H1 (cell line): ENCODE results near the gene PROSER3. TPM values are rescaled to one million over a fixed set of nuclear protein-coding genes. Genes with fewer than 3 reads are reported as not detected.

Experiments
- EGR1 ChIP-seq: IDR thresholded peaks from 2 replicates; pipeline ENCODE4 v1.6.1; 2011; ENCODE audit warnings: low read depth, low read length, borderline replicate concordance
- EZH2 ChIP-seq: fragments of 200-600 bp; sonication (generic); IDR thresholded peaks from 2 replicates; pipeline ENCODE4 v1.7.1; 2012; ENCODE audit warnings: low read depth, mild to moderate bottlenecking, moderate library complexity, low read length, inconsistent platforms; ENCODE audit not compliant: severe bottlenecking
- JUND ChIP-seq: IDR thresholded peaks from 2 replicates; pipeline ENCODE4 v1.6.1; 2011; ENCODE audit warnings: mild to moderate bottlenecking, improper control_type of control experiment, low read length
- KDM4A ChIP-seq: IDR thresholded peaks from one replicate; pipeline ENCODE4 v1.7.1; 2012; ENCODE audit warnings: low read depth, mild to moderate bottlenecking, moderate library complexity, low read length, inconsistent platforms; ENCODE audit not compliant: severe bottlenecking
- KDM5A ChIP-seq: fragments of 200-600 bp; IDR thresholded peaks from 2 replicates; pipeline ENCODE4 v1.7.1; 2012; ENCODE audit warnings: mild to moderate bottlenecking, low read length, inconsistent platforms, mixed read lengths
- MAFK ChIP-seq: IDR thresholded peaks from 2 replicates; pipeline ENCODE4 v1.6.1; 2012; ENCODE audit warnings: low read depth, mild to moderate bottlenecking, improper control_type of control experiment, low read length
- MAX ChIP-seq: IDR thresholded peaks from 2 replicates; pipeline ENCODE4 v1.6.1; 2012; ENCODE audit warnings: inconsistent platforms
- PHF8 ChIP-seq: fragments of 200-600 bp; sonication (generic); conservative IDR thresholded peaks from 2 replicates; pipeline ENCODE4 v1.7.1; 2012; ENCODE audit warnings: low read depth, mild to moderate bottlenecking, inconsistent platforms, low read length, moderate library complexity
- RBBP5 ChIP-seq: IDR thresholded peaks from 2 replicates; pipeline ENCODE4 v1.7.1; 2012; ENCODE audit warnings: low read depth, mild to moderate bottlenecking, inconsistent platforms, low read length, moderate library complexity, borderline replicate concordance
- RFX5 ChIP-seq: IDR thresholded peaks from 2 replicates; pipeline ENCODE4 v1.6.1; 2011; ENCODE audit warnings: low read depth, low read length, improper control_type of control experiment, borderline replicate concordance
- RNF2 ChIP-seq: fragments of 200-900, 300-1000 bp; sonication (generic); IDR thresholded peaks from 2 replicates; pipeline ENCODE4 v1.7.1; 2016; ENCODE audit warnings: borderline replicate concordance, low read depth, mild to moderate bottlenecking, antibody characterized with exemption, low read length; ENCODE audit not compliant: poor library complexity, severe bottlenecking; ENCODE audit errors: missing control alignments
- SAP30 ChIP-seq: fragments of 300-600 bp; sonication (generic); IDR thresholded peaks from 2 replicates; pipeline ENCODE4 v1.7.1; 2012; ENCODE audit warnings: low read length, moderate library complexity, mild to moderate bottlenecking, inconsistent platforms; ENCODE audit not compliant: insufficient read depth, insufficient replicate concordance
- SIX5 ChIP-seq: IDR thresholded peaks from 2 replicates; pipeline ENCODE4 v1.6.1; 2011; ENCODE audit warnings: mild to moderate bottlenecking, low read depth, low read length
- SRF ChIP-seq: IDR thresholded peaks from 2 replicates; pipeline ENCODE4 v1.6.1; 2011; ENCODE audit warnings: mild to moderate bottlenecking, low read depth, low read length, moderate library complexity
- SUZ12 ChIP-seq: fragments of 200-600 bp; sonication (generic); IDR thresholded peaks from 2 replicates; pipeline ENCODE4 v1.6.1; 2012; ENCODE audit warnings: mild to moderate bottlenecking, inconsistent platforms, low read length, moderate library complexity, mixed read lengths
- TAF1 ChIP-seq: IDR thresholded peaks from 2 replicates; pipeline ENCODE4 v1.6.1; 2011; ENCODE audit warnings: mild to moderate bottlenecking, low read depth, low read length
- TCF12 ChIP-seq: IDR thresholded peaks from 2 replicates; pipeline ENCODE4 v1.6.1; 2011; ENCODE audit warnings: low read depth, mild to moderate bottlenecking, low read length
- YY1 ChIP-seq: IDR thresholded peaks from 2 replicates; pipeline ENCODE4 v1.6.1; 2011; ENCODE audit warnings: low read depth, mild to moderate bottlenecking, low read length
- polyA plus RNA-seq, 7 experiments: library from polyadenylated mRNA; depleted of rRNA in 3 of 7; stranded (reverse) in 5 of 7; unstranded in 2 of 7; fragments of >200 nt in 5 of 7; fragments of 200-250 nt in 2 of 7; gene quantifications; 1 replicate in 5 of 7; 2 replicates in 1 of 7; 4 replicates in 1 of 7; pipeline versions ENCODE4 v1.2.1 to v1.2.3, GENCODE V29; 2011 to 2013; ENCODE audit warnings: missing spikeins in 2 of 7, mixed read lengths in 2 of 7
- total RNA-seq: library from RNA; stranded (reverse); fragmentation: NEBNext Ultra II Directional; extraction: Animal tissue kit (Norgen Biotek cat#: 25700); gene quantifications from 2 replicates; pipeline ENCODE4 v1.2.1, GENCODE V29; 2021
- TF ChIP-seq, protein P1 (sequence below): IDR thresholded peaks from 2 replicates; pipeline ENCODE4 v1.6.1; 2012; ENCODE audit warnings: low read length, inconsistent platforms

The PROSER3 gene
- total and polyA plus RNA-seq, 2 of the 8 experiments (the other 6 are each of a cell fraction or from before 2014, with no cell fraction given): 17.8 to 28.9 TPM

DNA sequence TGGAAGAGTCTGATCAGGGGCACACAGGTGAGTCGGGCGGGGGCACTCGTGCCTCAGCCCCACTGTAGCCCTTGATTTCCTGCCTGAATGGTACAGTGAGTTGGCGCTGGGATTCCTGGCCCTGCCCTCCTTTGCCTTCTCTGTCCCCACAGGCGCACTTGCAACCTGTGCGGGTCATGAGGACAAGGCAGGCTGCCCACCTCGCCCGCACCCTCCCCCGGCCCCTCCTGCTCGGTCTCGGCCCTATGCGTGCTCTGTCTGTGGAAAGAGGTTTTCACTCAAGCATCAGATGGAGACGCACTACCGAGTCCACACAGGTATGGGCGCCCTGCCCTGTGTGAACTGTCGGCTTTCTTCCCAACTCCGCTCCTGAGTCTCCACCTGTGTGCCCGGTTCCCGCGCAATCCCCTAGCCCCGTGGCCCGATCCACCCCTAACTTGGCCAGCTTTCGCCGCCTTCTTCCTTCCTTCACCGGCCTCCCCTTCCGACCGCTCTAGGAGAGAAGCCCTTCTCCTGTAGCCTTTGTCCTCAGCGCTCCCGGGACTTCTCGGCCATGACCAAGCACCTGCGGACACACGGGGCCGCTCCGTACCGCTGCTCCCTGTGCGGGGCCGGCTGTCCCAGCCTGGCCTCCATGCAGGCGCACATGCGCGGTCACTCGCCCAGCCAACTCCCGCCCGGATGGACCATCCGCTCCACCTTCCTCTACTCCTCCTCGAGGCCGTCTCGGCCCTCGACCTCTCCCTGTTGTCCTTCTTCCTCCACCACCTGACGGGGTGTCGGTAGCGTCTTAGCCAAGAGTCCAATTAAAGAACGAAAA, 41.8 kb upstream of the PROSER3 start (continued):
- TF ChIP-seq PHF8: 0 out of 2 replicates have a peak, but pooled peaks have one; percentile 19
- TF ChIP-seq YY1: no peak; the same call in 1 of the 2 replicates
- TF ChIP-seq RBBP5: 0 out of 2 replicates have a peak, but pooled peaks have one; percentile 18
- no peak for TF ChIP-seq SRF
- TF ChIP-seq KDM5A: no peak
- no peak for TF ChIP-seq EGR1
- TF ChIP-seq JUND: no peak
- TF ChIP-seq TAF1: 0 out of 2 replicates have a peak, but pooled peaks have one; percentile 12
- TF ChIP-seq SAP30: no peak
- no peak for TF ChIP-seq SIX5
- peak; percentile 87 for TF ChIP-seq MAX
- TF ChIP-seq RNF2: peak; percentile 21
- peak; percentile 30 for TF ChIP-seq KDM4A
- no peak for TF ChIP-seq SUZ12
- TF ChIP-seq TCF12: no peak
- no peak for TF ChIP-seq MAFK
- TF ChIP-seq EZH2: no peak
- TF ChIP-seq, protein P1, sequence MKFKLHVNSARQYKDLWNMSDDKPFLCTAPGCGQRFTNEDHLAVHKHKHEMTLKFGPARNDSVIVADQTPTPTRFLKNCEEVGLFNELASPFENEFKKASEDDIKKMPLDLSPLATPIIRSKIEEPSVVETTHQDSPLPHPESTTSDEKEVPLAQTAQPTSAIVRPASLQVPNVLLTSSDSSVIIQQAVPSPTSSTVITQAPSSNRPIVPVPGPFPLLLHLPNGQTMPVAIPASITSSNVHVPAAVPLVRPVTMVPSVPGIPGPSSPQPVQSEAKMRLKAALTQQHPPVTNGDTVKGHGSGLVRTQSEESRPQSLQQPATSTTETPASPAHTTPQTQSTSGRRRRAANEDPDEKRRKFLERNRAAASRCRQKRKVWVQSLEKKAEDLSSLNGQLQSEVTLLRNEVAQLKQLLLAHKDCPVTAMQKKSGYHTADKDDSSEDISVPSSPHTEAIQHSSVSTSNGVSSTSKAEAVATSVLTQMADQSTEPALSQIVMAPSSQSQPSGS: no peak
- TF ChIP-seq RFX5: no peak
